Measurements from ENCODE around the gene FSTL4.

FSTL4 gene

DNA sequence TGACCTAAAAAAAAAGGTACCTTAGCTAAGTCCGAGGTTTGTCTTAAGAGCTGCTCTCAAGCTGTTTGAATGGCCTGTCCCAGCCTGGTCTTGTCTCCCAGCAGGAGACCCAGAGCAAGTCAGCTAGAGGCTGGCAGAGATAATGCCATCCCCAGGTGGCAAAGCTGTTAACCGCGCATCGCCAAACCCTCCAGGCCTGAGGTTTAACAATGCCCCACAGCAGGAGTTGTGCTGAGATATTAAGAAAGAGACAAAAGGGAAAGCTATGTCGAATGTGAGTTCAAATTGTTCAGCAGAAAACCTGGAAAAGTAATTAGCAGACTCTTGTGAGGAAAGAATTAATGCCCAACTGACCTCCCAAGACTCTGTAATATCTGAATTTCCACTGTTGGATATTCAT, 187.1 kb downstream of the FSTL4 start:
- H3K9me2 ChIP-seq (replicated peaks; ENCODE audit: insufficient read depth, low read length) = no peaks in the 10 kb centered on the region
- H3K9ac ChIP-seq (ENCODE audit: low read length) = no peak overlapping the region
- no peaks in the 10 kb centered on the region for H3K79me2 ChIP-seq (ENCODE audit: low read length)
- no peak for DNase-seq
- TF ChIP-seq, protein P1, sequence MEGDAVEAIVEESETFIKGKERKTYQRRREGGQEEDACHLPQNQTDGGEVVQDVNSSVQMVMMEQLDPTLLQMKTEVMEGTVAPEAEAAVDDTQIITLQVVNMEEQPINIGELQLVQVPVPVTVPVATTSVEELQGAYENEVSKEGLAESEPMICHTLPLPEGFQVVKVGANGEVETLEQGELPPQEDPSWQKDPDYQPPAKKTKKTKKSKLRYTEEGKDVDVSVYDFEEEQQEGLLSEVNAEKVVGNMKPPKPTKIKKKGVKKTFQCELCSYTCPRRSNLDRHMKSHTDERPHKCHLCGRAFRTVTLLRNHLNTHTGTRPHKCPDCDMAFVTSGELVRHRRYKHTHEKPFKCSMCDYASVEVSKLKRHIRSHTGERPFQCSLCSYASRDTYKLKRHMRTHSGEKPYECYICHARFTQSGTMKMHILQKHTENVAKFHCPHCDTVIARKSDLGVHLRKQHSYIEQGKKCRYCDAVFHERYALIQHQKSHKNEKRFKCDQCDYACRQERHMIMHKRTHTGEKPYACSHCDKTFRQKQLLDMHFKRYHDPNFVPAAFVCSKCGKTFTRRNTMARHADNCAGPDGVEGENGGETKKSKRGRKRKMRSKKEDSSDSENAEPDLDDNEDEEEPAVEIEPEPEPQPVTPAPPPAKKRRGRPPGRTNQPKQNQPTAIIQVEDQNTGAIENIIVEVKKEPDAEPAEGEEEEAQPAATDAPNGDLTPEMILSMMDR (IDR thresholded peaks at IDR 0.05; ENCODE audit: low read length) = no peak
- no peak for TF ChIP-seq EZH2phosphoT487 (IDR thresholded peaks at IDR 0.05; ENCODE audit: low read length)
- no peak for TF ChIP-seq EZH2 (optimal IDR thresholded peaks at IDR 0.05; ENCODE audit: low read depth, low read length)
- no peak overlapping the region for H3K27ac ChIP-seq (ENCODE audit: low read length)
- H3K4me1 ChIP-seq (ENCODE audit: low read length) = no peaks in the 10 kb centered on the region
- H3K4me2 ChIP-seq (ENCODE audit: low read depth, low read length) = no peak overlapping the region
- H3K9me3 ChIP-seq (replicated peaks; ENCODE audit: insufficient read depth, low read length) = no peaks in the 10 kb centered on the region
- no peaks in the 10 kb centered on the region for H3K27me3 ChIP-seq (replicated peaks; ENCODE audit: insufficient read depth, low read length)
- H3K36me3 ChIP-seq (replicated peaks; ENCODE audit: insufficient read depth, low read length) = no peaks in the 10 kb centered on the region
- no peaks in the 10 kb centered on the region for H4K20me1 ChIP-seq (ENCODE audit: insufficient read depth, low read length)
- no peak overlapping the region for H3K4me3 ChIP-seq (ENCODE audit: low read length)
- no peaks in the 10 kb centered on the region for H3F3A ChIP-seq (ENCODE audit: insufficient read depth, low read length)
- no peak overlapping the region for H2AFZ ChIP-seq (ENCODE audit: low read length)

DNA sequence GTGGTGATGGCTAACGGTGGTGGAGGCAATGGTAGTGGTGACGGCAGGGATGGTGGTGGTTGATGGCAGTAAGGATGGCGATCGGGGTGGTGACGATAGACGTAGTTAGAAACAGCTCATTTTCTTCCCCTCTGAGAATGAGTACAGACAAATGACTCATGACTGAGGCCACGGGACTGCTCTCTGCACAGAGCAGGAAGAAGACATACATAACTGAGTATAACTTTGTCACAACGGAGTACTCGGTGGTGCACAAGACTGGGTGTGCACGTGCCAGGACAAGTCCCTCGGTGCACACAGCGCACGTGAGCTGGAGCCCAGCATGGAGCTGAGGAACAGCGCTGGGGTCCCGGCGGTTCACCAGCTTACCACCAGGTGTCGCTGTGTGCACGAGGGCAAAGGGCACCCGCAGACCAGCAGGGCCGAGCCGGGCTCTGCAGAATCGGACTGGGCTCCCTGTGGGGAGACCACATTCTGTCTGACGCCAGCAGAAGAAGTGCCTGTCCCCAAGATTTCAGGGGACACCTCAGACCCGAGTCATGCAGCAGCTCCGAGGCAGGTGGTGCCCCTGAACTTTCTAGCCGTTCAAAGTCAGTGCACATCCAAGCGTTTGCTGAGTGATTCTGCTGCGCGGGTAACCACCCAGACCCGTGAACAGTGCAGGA, 188.6 kb downstream of the FSTL4 start:
- H3F3A ChIP-seq (ENCODE audit: insufficient read depth, low read length) = no peaks in the 10 kb centered on the region
- no peaks in the 10 kb centered on the region for H3K9me3 ChIP-seq (replicated peaks; ENCODE audit: insufficient read depth, low read length)
- TF ChIP-seq EZH2 (optimal IDR thresholded peaks at IDR 0.05; ENCODE audit: low read depth, low read length) = no peak
- TF ChIP-seq EZH2phosphoT487 (IDR thresholded peaks at IDR 0.05; ENCODE audit: low read length) = no peak
- TF ChIP-seq, protein P1 (IDR thresholded peaks at IDR 0.05; ENCODE audit: low read length) = peak; percentile 95
- H2AFZ ChIP-seq (ENCODE audit: low read length) = peak overlapping the region; percentile 62
- H3K27ac ChIP-seq (ENCODE audit: low read length) = no peak overlapping the region
- peak; percentile 48 for DNase-seq
- no peaks in the 10 kb centered on the region for H3K79me2 ChIP-seq (ENCODE audit: low read length)
- H3K4me2 ChIP-seq (ENCODE audit: low read depth, low read length) = peak overlapping the region; percentile 25; the same call in 1 of the 2 replicates
- no peak overlapping the region; the same call in 1 of the 2 replicates for H3K4me3 ChIP-seq (ENCODE audit: low read length)
- no peak overlapping the region for H3K9ac ChIP-seq (ENCODE audit: low read length)
- H4K20me1 ChIP-seq (ENCODE audit: insufficient read depth, low read length) = no peaks in the 10 kb centered on the region
- no peaks in the 10 kb centered on the region for H3K27me3 ChIP-seq (replicated peaks; ENCODE audit: insufficient read depth, low read length)
- no peaks in the 10 kb centered on the region for H3K4me1 ChIP-seq (ENCODE audit: low read length)
- no peaks in the 10 kb centered on the region for H3K36me3 ChIP-seq (replicated peaks; ENCODE audit: insufficient read depth, low read length)
- no peaks in the 10 kb centered on the region for H3K9me2 ChIP-seq (replicated peaks; ENCODE audit: insufficient read depth, low read length)

DNA sequence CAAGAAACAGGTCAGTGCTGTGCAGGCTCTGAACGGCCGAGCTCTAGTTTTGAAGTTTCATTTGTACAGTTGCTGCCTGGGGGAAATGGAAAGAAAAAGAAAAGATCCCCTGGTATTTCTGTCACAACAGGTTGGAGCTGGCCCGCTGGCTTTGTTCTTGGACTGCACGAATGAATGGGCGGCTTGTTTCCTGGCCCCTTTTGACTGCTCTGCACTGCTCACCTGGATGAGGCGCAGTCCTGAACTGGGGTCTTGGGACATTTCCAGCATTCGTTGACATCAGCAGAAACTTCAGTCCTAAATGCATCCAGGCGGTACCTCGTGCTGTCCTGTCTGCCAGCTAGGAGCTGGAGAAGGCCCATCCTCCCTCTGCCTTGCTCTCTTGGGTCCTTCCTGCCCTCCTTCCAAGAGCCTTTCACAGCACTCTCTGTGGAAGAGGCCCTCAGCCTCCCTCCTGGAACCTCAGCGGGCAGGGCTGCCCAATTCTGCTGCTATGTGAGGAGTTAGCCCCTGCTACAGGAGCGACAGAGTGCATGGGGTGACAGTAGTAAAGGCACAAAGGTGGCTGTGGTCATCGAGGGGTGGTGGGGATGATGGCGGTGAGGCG, 189.2 kb downstream of the FSTL4 start:
- H3K9ac ChIP-seq (ENCODE audit: low read length) = no peak overlapping the region
- no peaks in the 10 kb centered on the region for H3K4me1 ChIP-seq (ENCODE audit: low read length)
- H3K27me3 ChIP-seq (replicated peaks; ENCODE audit: insufficient read depth, low read length) = no peaks in the 10 kb centered on the region
- H3K27ac ChIP-seq (ENCODE audit: low read length) = no peak overlapping the region
- H3K9me3 ChIP-seq (replicated peaks; ENCODE audit: insufficient read depth, low read length) = no peaks in the 10 kb centered on the region
- no peaks in the 10 kb centered on the region for H4K20me1 ChIP-seq (ENCODE audit: insufficient read depth, low read length)
- H3K9me2 ChIP-seq (replicated peaks; ENCODE audit: insufficient read depth, low read length) = no peaks in the 10 kb centered on the region
- no peaks in the 10 kb centered on the region for H3K36me3 ChIP-seq (replicated peaks; ENCODE audit: insufficient read depth, low read length)
- no peak overlapping the region for H3K4me2 ChIP-seq (ENCODE audit: low read depth, low read length)
- no peak for TF ChIP-seq EZH2phosphoT487 (IDR thresholded peaks at IDR 0.05; ENCODE audit: low read length)
- no peak for TF ChIP-seq EZH2 (optimal IDR thresholded peaks at IDR 0.05; ENCODE audit: low read depth, low read length)
- TF ChIP-seq, protein P1 (IDR thresholded peaks at IDR 0.05; ENCODE audit: low read length) = no peak
- no peak for DNase-seq
- peak overlapping the region; percentile 62; the same call in 1 of the 2 replicates for H2AFZ ChIP-seq (ENCODE audit: low read length)
- H3F3A ChIP-seq (ENCODE audit: insufficient read depth, low read length) = no peaks in the 10 kb centered on the region
- no peaks in the 10 kb centered on the region for H3K79me2 ChIP-seq (ENCODE audit: low read length)
- H3K4me3 ChIP-seq (ENCODE audit: low read length) = no peak overlapping the region
